ENCODE measurements around the gene GIPC2. TPM values are rescaled to one million over a fixed set of nuclear protein-coding genes. Genes with fewer than 3 reads are reported as not detected.

The GIPC2 gene
- total and polyA plus RNA-seq, 2 donors (not counting 1 experiment from before 2014, with no cell fraction given): not detected

- no peaks in the 10 kb centered on the region for H3K27me3 Mint-ChIP-seq
- TF ChIP-seq CTCF (IDR thresholded peaks at IDR 0.05) (no peak), EZH2 (IDR thresholded peaks at IDR 0.05; ENCODE audit: borderline replicate concordance, insufficient read depth, low read depth, low read length, poor library complexity, severe bottlenecking) (no peak)
- Histone ChIP-seq H3K4me2 (replicated peaks; ENCODE audit: low read depth, low read length, poor library complexity, severe bottlenecking) (peak overlapping the region; percentile 71), H4K20me1 (ENCODE audit: control insufficient read depth, insufficient read depth, low read length, poor library complexity, severe bottlenecking) (no peaks in the 10 kb centered on the region), H3K9ac (ENCODE audit: low read length) (peak overlapping the region; percentile 81), H2AFZ (ENCODE audit: insufficient read depth, low read depth, low read length, poor library complexity, severe bottlenecking) (no peak overlapping the region), H3K27ac (ENCODE audit: low read length in 2 of 2) (peak overlapping the region in 1 of 2 donors; percentile 98), H3K79me2 (ENCODE audit: control insufficient read depth, insufficient read depth, low read length) (peaks cover 14% of the 10 kb centered on the region), H3K4me1 (ENCODE audit: control insufficient read depth in 2 of 2, insufficient read depth in 2 of 2, low read length in 2 of 2) (peaks cover 0 to 20% of the 10 kb centered on the region in 2 donors), H3K27me3 (replicated peaks in 1 of 4; ENCODE audit: control extremely low read depth in 1 of 4, control insufficient read depth in 3 of 4, insufficient read depth in 4 of 4, low read length in 3 of 4) (no peaks in the 10 kb centered on the region), H3K9me3 (ENCODE audit: control extremely low read depth in 1 of 3, control insufficient read depth in 2 of 3, insufficient read depth in 1 of 3, low read length in 2 of 3) (no peaks in the 10 kb centered on the region), H3K4me3 (ENCODE audit: control extremely low read depth in 1 of 5, extremely low read depth in 1 of 5, insufficient read depth in 1 of 5, low read depth in 2 of 5, low read length in 4 of 5) (peak overlapping the region in 1 of 5 experiments; percentile 90), H3K36me3 (replicated peaks in 1 of 2; ENCODE audit: control extremely low read depth in 1 of 2, control insufficient read depth in 1 of 2, extremely low read depth in 1 of 2, insufficient read depth in 2 of 2, low read length in 1 of 2) (no peaks in the 10 kb centered on the region)
- CTCF ChIA-PET: no interaction called here
- POLR2A ChIA-PET: interaction anchor here (2.8 kb wide), 1 partner anchor 25 kb away, joined by 19 read pairs; the partner anchor contains the start of gene FUBP1
- peak overlapping the region; percentile 34 for H3K4me3 Mint-ChIP-seq
- DNase-seq: no peak
- no peak for ATAC-seq (ENCODE audit: low read depth)
- intact Hi-C loops (cut with micrococcal nuclease): no loop called here
- peaks cover 40% of the 10 kb centered on the region for H3K4me1 Mint-ChIP-seq
- 60% methylated on average over 1 of the region's 3 CpGs for WGBS (ENCODE audit: insufficient coverage)
- no peaks in the 10 kb centered on the region for H3K9me3 Mint-ChIP-seq (ENCODE audit: insufficient read depth)
- H3K27ac Mint-ChIP-seq: peak overlapping the region; percentile 54
Measured at GRCh38 chr1:78003070-78003746, 42.6 kb upstream of the GIPC2 start.

Data from B cell (primary cell).